SK-N-SH (cell line): ENCODE results near the gene ELANE.

Experiments used
- CHD2 ChIP-seq: fragments of 150-350 bp; IDR thresholded peaks from 2 replicates; pipeline ENCODE4 v1.6.1; 2018; ENCODE audit warnings: low read length; ENCODE audit not compliant: partially characterized antibody
- EP300 ChIP-seq, 2 experiments: IDR thresholded peaks; 2 replicates each; pipeline versions ENCODE4 v1.4.0 to v1.6.1; 2012; ENCODE audit warnings: borderline replicate concordance in 1 of 2, low read depth in 1 of 2, low read length in 1 of 2
- FOXM1 ChIP-seq: IDR thresholded peaks from 2 replicates; pipeline ENCODE4 v1.4.0; 2012; ENCODE audit warnings: low read depth, mild to moderate bottlenecking
- GATA2 ChIP-seq: sonication (generic); formaldehyde crosslinking; IDR thresholded peaks from 2 replicates; pipeline ENCODE4 v1.5.0; 2020; ENCODE audit warnings: mild to moderate bottlenecking, missing genetic modification reagents
- POLR2AphosphoS5 ChIP-seq: IDR thresholded peaks from 2 replicates; pipeline ENCODE4 v1.6.1; 2012; ENCODE audit warnings: low read depth, low read length
- RAD21 ChIP-seq: IDR thresholded peaks from 2 replicates; pipeline ENCODE4 v1.6.1; 2012; ENCODE audit warnings: mild to moderate bottlenecking, low read length
- RCOR1 ChIP-seq: fragments of 150-350 bp; IDR thresholded peaks from 2 replicates; pipeline ENCODE4 v1.6.1; 2017; ENCODE audit warnings: antibody characterized with exemption, low read length
- SIN3A ChIP-seq: IDR thresholded peaks from 2 replicates; pipeline ENCODE4 v1.6.1; 2012; ENCODE audit warnings: low read depth, mild to moderate bottlenecking, low read length, moderate library complexity, borderline replicate concordance
- TAF1 ChIP-seq: IDR thresholded peaks from 2 replicates; pipeline ENCODE4 v1.6.1; 2012; ENCODE audit warnings: low read depth, mild to moderate bottlenecking, low read length, moderate library complexity, borderline replicate concordance
- TF ChIP-seq, protein P1 (sequence below): fragments of 200-600 bp; sonication (generic); IDR thresholded peaks from 2 replicates; pipeline ENCODE4 v1.6.1; 2017; ENCODE audit warnings: antibody characterized with exemption, mild to moderate bottlenecking, moderate library complexity
- TF ChIP-seq, protein P2 (sequence below): IDR thresholded peaks from 2 replicates; pipeline ENCODE4; 2012
- TF ChIP-seq, protein P3 (sequence below): IDR thresholded peaks from 2 replicates; pipeline ENCODE4 v1.4.0; 2012; ENCODE audit warnings: low read depth, borderline replicate concordance
- TF ChIP-seq, protein P4 (sequence below): IDR thresholded peaks from 2 replicates; pipeline ENCODE4 v1.4.0; 2012; ENCODE audit warnings: low read depth
- TF ChIP-seq, protein P5 (sequence below): IDR thresholded peaks from 2 replicates; pipeline ENCODE4 v1.4.0; 2012; ENCODE audit warnings: low read depth, borderline replicate concordance

DNA sequence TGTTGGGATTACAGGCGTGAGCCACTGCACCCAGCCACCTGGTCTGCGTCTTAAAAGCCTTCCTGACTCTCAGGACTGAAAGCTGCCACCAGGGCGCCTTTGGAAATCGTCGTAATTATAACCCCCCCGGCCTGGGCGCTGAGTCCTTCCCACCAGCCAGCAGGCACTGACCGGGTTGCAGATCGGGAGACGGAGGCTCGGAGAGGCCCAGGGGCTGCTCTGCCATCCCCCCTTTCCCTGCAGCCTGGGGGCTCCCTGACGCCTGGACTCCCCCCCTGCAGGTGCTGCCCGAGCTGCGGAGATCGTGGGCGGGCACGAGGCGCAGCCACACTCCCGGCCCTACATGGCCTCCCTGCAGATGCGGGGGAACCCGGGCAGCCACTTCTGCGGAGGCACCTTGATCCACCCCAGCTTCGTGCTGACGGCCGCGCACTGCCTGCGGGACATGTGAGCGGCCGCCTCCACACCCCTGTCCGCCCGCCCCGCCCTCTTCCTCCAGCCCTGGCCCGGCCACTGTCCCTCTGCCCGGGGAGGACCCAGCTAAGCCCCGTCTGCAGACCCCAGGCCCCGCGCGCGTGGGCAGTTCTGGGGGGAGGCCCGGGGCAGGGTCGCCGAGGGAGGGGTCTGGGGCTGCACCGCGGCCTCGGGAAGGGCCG lies 8.8 kb upstream of the ELANE start:
- TF ChIP-seq TAF1 = no peak
- TF ChIP-seq, protein P1, sequence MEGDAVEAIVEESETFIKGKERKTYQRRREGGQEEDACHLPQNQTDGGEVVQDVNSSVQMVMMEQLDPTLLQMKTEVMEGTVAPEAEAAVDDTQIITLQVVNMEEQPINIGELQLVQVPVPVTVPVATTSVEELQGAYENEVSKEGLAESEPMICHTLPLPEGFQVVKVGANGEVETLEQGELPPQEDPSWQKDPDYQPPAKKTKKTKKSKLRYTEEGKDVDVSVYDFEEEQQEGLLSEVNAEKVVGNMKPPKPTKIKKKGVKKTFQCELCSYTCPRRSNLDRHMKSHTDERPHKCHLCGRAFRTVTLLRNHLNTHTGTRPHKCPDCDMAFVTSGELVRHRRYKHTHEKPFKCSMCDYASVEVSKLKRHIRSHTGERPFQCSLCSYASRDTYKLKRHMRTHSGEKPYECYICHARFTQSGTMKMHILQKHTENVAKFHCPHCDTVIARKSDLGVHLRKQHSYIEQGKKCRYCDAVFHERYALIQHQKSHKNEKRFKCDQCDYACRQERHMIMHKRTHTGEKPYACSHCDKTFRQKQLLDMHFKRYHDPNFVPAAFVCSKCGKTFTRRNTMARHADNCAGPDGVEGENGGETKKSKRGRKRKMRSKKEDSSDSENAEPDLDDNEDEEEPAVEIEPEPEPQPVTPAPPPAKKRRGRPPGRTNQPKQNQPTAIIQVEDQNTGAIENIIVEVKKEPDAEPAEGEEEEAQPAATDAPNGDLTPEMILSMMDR = no peak; the same call in 1 of the 2 replicates
- no peak for TF ChIP-seq CHD2
- no peak for TF ChIP-seq RAD21
- no peak for TF ChIP-seq FOXM1
- TF ChIP-seq POLR2AphosphoS5 = no peak
- TF ChIP-seq, protein P2, sequence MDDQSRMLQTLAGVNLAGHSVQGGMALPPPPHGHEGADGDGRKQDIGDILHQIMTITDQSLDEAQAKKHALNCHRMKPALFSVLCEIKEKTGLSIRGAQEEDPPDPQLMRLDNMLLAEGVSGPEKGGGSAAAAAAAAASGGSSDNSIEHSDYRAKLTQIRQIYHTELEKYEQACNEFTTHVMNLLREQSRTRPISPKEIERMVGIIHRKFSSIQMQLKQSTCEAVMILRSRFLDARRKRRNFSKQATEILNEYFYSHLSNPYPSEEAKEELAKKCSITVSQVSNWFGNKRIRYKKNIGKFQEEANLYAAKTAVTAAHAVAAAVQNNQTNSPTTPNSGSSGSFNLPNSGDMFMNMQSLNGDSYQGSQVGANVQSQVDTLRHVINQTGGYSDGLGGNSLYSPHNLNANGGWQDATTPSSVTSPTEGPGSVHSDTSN = no peak
- TF ChIP-seq RCOR1 = no peak
- TF ChIP-seq GATA2 = no peak
- TF ChIP-seq, protein P3, sequence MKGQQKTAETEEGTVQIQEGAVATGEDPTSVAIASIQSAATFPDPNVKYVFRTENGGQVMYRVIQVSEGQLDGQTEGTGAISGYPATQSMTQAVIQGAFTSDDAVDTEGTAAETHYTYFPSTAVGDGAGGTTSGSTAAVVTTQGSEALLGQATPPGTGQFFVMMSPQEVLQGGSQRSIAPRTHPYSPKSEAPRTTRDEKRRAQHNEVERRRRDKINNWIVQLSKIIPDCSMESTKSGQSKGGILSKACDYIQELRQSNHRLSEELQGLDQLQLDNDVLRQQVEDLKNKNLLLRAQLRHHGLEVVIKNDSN = no peak
- no peak for TF ChIP-seq EP300 (IDR thresholded peaks at IDR 0.05; ENCODE audit: borderline replicate concordance in 1 of 2, low read depth in 1 of 2, low read length in 1 of 2)
- TF ChIP-seq, protein P4, sequence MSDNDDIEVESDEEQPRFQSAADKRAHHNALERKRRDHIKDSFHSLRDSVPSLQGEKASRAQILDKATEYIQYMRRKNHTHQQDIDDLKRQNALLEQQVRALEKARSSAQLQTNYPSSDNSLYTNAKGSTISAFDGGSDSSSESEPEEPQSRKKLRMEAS = no peak
- TF ChIP-seq, protein P5, sequence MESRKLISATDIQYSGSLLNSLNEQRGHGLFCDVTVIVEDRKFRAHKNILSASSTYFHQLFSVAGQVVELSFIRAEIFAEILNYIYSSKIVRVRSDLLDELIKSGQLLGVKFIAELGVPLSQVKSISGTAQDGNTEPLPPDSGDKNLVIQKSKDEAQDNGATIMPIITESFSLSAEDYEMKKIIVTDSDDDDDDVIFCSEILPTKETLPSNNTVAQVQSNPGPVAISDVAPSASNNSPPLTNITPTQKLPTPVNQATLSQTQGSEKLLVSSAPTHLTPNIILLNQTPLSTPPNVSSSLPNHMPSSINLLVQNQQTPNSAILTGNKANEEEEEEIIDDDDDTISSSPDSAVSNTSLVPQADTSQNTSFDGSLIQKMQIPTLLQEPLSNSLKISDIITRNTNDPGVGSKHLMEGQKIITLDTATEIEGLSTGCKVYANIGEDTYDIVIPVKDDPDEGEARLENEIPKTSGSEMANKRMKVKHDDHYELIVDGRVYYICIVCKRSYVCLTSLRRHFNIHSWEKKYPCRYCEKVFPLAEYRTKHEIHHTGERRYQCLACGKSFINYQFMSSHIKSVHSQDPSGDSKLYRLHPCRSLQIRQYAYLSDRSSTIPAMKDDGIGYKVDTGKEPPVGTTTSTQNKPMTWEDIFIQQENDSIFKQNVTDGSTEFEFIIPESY = no peak
- TF ChIP-seq SIN3A = no peak
